HG02943 (cell line): ENCODE results near the gene CASQ1.

ENCODE experiments used
- ATAC-seq: cut with Tn5 transposase; IDR thresholded peaks from one replicate; pipeline ENCODE4 v1.9.1; 2021; ENCODE audit warnings: mild to moderate bottlenecking, low read depth, moderate library complexity; ENCODE audit not compliant: unreplicated experiment

Gene CASQ1

GRCh38 chr1:160168016-160168415, 22.4 kb upstream of the CASQ1 start:
- ATAC-seq = no peak

GRCh38 chr1:160168609-160169369, 21.6 kb upstream of the CASQ1 start:
- no peak for ATAC-seq

- ATAC-seq = no peak
Observed at GRCh38 chr1:160169553-160170399, 20.6 kb upstream of the CASQ1 start.

GRCh38 chr1:160171354-160171753, 19.0 kb upstream of the CASQ1 start:
- no peak for ATAC-seq

GRCh38 chr1:160171980-160172379, 18.4 kb upstream of the CASQ1 start:
- no peak for ATAC-seq

GRCh38 chr1:160177231-160177630, 13.1 kb upstream of the CASQ1 start:
- no peak for ATAC-seq

GRCh38 chr1:160177667-160178066, 12.7 kb upstream of the CASQ1 start:
- ATAC-seq = no peak

- no peak for ATAC-seq
Observed at GRCh38 chr1:160178731-160179130, 11.6 kb upstream of the CASQ1 start.

GRCh38 chr1:160179336-160179735, 11.0 kb upstream of the CASQ1 start:
- ATAC-seq = no peak

GRCh38 chr1:160186246-160186645, 4.1 kb upstream of the CASQ1 start:
- ATAC-seq = no peak

GRCh38 chr1:160186729-160187128, 3.6 kb upstream of the CASQ1 start:
- no peak for ATAC-seq

- ATAC-seq = no peak
Observed at GRCh38 chr1:160187407-160187806, 3.0 kb upstream of the CASQ1 start.

GRCh38 chr1:160188341-160188740, 2.0 kb upstream of the CASQ1 start:
- no peak for ATAC-seq

GRCh38 chr1:160191756-160192155, 1.4 kb downstream of the CASQ1 start:
- no peak for ATAC-seq

- no peak for ATAC-seq
Observed at GRCh38 chr1:160192234-160192633, 1.9 kb downstream of the CASQ1 start.

GRCh38 chr1:160193091-160193819, 2.9 kb downstream of the CASQ1 start:
- ATAC-seq = no peak

GRCh38 chr1:160193832-160194736, 3.7 kb downstream of the CASQ1 start:
- no peak for ATAC-seq

GRCh38 chr1:160194737-160195059, 4.3 kb downstream of the CASQ1 start:
- no peak for ATAC-seq

- ATAC-seq = no peak
Observed at GRCh38 chr1:160196143-160196542, 5.8 kb downstream of the CASQ1 start.

GRCh38 chr1:160197231-160197630, 6.9 kb downstream of the CASQ1 start:
- ATAC-seq = no peak
